Epithelial cell of esophagus (primary cell): Measurements from ENCODE around the gene ATP1B3.
A peak's percentile ranks its signal among the peaks of the same experiment; 100 is the strongest.

Source experiments
- DNase-seq: peaks from one replicate; pipeline ENCODE4 v3.0.0; 2010; ENCODE audit warnings: low read depth
- H3K4me3 ChIP-seq: 2 replicates; pipeline ENCODE4 v1.5.1; 2011; ENCODE audit warnings: mild to moderate bottlenecking, low read length, control low read depth
- TF ChIP-seq, protein P1 (sequence below): IDR thresholded peaks from 2 replicates; pipeline ENCODE4 v1.5.1; 2011; ENCODE audit warnings: low read depth, mild to moderate bottlenecking, low read length, control low read depth, inconsistent platforms; ENCODE audit not compliant: insufficient read depth; ENCODE audit errors: missing control alignments

The ATP1B3 gene

DNA sequence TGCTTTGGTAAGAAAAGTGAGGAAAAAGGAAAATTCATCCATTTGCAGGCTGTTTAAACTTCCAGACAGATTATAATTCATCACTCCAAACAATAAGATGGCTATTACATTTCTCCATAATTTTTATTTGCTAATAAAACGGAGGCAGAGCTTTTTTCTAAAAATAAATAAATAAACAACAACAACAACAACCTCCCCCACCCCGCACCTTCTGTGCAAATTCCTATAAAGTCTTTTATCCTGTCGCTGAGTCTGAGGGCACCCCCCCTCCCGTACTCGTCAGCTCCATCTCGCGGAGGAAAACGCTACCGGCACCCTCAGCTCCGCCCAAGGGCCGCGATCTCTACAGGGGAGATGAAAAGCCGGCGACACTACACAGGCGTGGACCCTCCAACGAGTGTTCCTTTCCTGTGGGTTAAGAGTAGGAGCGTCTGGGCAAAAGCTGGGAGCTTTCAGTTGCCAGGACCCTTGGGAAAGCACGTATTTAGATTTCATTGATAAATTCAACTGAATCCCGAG, 1.0 kb upstream of the ATP1B3 start:
- TF ChIP-seq, protein P1, sequence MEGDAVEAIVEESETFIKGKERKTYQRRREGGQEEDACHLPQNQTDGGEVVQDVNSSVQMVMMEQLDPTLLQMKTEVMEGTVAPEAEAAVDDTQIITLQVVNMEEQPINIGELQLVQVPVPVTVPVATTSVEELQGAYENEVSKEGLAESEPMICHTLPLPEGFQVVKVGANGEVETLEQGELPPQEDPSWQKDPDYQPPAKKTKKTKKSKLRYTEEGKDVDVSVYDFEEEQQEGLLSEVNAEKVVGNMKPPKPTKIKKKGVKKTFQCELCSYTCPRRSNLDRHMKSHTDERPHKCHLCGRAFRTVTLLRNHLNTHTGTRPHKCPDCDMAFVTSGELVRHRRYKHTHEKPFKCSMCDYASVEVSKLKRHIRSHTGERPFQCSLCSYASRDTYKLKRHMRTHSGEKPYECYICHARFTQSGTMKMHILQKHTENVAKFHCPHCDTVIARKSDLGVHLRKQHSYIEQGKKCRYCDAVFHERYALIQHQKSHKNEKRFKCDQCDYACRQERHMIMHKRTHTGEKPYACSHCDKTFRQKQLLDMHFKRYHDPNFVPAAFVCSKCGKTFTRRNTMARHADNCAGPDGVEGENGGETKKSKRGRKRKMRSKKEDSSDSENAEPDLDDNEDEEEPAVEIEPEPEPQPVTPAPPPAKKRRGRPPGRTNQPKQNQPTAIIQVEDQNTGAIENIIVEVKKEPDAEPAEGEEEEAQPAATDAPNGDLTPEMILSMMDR: peak; percentile 92
- H3K4me3 ChIP-seq: peak overlapping the region; percentile 69
- DNase-seq: peak; percentile 88

DNA sequence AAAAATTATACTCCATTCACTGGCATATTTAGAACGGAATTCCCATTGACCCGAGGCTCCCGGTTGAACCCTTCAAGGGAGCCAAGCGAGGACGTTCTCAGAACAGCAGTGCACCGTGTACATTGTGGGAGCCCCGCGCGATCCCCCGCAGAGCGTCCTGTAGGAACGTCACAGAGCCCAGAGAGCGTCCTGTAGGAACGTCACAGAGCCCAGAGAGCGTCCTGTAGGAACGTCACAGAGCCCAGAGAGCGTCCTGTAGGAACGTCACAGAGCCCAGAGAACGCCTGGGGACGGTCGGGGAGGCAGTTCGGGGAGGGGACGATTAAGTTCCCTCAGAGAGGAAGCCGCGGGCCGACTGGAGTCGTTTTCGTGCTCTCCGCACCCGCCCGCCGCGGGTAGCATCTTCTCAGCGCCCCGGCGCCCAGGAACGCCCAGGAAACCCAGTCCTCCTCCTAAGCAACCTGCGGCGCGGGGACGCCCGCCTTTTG, 506 bp upstream of the ATP1B3 start:
- H3K4me3 ChIP-seq: peak overlapping the region; percentile 69
- DNase-seq: peak; percentile 66
- TF ChIP-seq, protein P1: no peak

DNA sequence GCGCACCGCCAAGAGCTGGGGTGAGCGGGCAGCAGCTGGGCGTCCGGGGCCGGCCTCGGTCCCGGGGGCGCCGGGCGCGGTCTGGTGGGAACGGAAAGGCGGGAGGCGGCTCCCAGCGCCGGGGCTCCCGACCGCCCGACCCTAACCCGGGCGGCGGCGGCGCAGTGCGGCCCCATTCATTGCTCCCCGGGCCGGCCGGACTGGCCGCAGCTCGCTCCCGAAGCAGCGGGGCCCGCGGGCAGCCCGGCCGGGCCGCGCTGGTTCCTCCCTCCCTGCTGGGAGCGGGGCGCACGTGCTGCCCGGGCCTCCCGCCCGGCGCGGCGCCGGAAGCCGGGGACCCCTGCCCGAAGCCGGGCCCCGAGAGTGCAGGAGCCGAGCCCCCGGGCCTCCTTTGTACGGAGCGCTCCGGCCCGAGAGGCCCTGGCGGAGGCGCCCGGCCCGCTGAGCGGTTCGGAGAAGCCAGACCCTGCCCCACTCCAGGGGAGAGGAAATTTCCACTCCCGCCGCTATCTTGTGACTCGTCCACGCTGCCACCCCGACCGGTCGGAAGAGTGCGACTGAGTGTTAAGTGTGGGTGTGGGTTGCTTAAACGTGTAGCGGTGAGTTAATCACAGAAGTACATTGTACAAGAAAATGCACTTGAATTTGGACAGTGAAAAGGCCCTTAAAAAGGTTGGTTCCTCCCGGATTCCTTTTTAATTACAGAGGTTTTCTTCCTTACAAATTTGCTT, 613 bp downstream of the ATP1B3 start:
- TF ChIP-seq, protein P1: no peak
- peak overlapping the region; percentile 95 for H3K4me3 ChIP-seq
- peak; percentile 59 for DNase-seq

DNA sequence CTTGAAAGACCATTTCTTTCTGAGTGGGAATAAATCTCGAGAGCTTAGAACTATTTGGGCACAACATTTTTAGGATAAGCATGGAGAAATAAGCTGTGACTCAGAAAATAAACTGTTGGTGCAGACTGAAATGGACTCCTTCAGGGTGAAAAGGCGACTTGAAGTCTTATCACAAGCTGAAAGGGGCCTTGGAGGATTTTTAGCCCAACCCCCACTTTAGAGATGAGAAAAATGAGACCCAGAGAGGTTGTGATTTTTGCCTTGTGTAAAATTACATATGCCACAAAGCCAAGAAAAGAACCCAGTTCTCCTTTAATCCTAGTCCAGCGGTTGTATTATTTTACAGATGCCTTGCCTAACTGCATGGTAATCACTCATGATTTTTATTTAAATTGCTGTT, 1.5 kb downstream of the ATP1B3 start:
- H3K4me3 ChIP-seq: peak overlapping the region; percentile 95
- DNase-seq: peak; percentile 30
- TF ChIP-seq, protein P1: no peak

DNA sequence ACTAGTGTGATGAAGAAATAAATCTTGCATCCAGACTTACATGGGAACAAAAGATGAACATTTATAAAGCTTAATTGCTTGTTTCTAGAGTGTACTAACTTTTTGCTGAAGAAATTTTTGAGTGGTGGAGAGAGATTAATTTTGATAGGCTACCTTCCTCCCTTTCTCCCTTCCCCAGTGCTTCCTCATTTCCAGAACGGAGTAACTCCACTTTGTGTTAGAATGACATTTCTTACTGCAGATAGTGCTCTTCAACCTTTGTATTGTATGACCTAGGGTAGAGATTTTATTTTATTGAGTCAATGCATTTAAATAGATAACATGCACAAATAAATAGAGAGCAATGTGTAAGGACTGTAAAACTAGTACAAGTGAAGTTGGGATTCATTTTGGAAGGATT, 1.9 kb downstream of the ATP1B3 start:
- TF ChIP-seq, protein P1: no peak
- no peak for DNase-seq
- H3K4me3 ChIP-seq: peak overlapping the region; percentile 95

DNA sequence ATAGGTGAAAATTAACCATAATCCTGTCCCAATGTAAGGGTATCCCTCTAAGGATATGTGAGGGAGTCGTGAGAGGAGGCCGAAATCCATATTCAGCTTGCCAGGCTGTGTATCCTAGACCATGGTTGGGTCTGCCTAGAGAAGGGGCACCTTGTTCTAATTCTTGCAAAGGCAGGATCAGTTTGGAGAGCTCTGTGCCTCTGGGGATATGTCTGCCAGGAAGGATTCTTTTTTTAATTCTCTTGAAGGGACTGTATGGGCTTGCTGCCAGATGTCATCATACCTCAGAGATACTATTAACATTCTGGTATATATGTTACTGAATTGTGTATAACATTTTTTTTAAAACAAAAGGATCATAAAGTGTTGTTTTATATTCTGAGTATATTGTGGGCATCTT, 2.4 kb downstream of the ATP1B3 start:
- TF ChIP-seq, protein P1: no peak
- peak overlapping the region; percentile 95 for H3K4me3 ChIP-seq
- peak; percentile 26 for DNase-seq

DNA sequence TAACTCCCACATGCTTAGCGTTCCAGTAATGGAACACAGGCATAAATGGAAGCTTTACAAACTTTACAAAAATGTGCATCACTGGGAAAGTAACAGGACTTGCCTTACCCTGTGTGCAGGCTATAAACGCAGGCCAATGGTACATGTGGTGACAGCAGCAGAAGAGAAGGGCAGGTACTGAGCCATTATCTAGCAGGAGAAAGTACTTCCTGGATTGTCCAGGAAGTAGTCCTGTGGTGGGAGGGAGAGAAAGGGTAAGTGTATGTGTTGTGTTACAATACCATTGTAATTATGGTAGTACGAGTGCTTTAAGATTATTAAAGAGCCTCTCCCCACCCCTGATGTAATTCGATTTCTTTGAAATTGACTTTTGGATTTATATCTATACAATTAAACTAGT, 5.3 kb downstream of the ATP1B3 start:
- TF ChIP-seq, protein P1: no peak

More for the DNA sequence above, 5.3 kb downstream of the ATP1B3 start:
- H3K4me3 ChIP-seq: no peak overlapping the region
- no peak for DNase-seq
